ENCODE results near the gene CCDC70. TPM values are rescaled to one million over a fixed set of nuclear protein-coding genes. Genes with fewer than 3 reads are reported as not detected.
"Not testable (repeated sequence)": the region's sequence is repeated elsewhere in the genome, so short reads cannot be mapped to it uniquely, and the experiment has no call there.

The CCDC70 gene
- total and polyA plus RNA-seq, 4 donors = 0.36 TPM; not detected in 3

DNA sequence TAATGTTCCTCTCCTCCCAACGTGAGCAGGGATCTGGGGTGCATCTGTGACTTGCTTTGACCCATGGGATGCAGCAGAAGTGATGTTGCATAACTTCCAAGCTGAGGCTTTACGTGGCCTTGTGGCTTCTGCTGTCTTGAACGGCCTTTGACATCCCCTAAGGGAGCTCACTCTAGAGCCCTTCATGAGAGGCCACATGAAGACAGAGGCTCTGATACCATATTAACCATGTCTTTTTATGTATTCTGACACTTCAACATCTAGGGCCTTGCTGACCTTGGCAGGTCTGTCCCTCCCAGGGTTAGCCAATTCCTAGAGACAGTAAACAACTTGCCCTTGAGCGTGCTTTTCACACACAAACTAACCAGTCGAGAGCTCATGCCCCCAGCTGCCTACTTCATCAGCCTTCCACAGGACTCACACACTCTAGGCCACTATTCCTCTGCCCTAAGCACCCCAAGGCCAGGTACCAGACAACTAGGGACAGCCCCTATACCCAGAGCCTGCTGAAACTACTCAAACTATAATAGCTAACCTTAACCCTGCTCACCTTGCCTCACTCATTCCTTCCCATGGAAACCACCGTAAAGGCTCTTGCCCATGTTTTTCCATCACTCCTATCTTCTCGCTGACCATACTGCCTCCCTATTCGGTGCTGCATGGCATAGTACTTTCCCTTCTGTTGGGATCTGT, 45.4 kb downstream of the CCDC70 start:
- no peak for DNase-seq (ENCODE audit: low spot score)
- H3K4me1 ChIP-seq (ENCODE audit: control insufficient read depth in 4 of 4, insufficient read depth in 4 of 4, low read length in 3 of 4) = peaks cover 3 to 15% (median 10%) of the 10 kb centered on the region in 4 donors
- H3K27ac ChIP-seq (ENCODE audit: low read depth in 1 of 2, low read length in 2 of 2) = no peak overlapping the region
- WGBS = 69% methylated on average over 8 of the region's 8 CpGs
- no peaks in the 10 kb centered on the region for H3K27me3 ChIP-seq (ENCODE audit: control insufficient read depth in 4 of 4, insufficient read depth in 4 of 4, low read length in 3 of 4)
- no peak overlapping the region for H3K9ac ChIP-seq (ENCODE audit: low read depth in 1 of 2, low read length in 2 of 2)
- no peaks in the 10 kb centered on the region for H3K9me3 ChIP-seq (ENCODE audit: control insufficient read depth in 4 of 4, low read length in 3 of 4)
- peaks cover 0 to 2% (median 0%) of the 10 kb centered on the region in 4 donors for H3K36me3 ChIP-seq (ENCODE audit: control insufficient read depth in 4 of 4, insufficient read depth in 3 of 4, low read depth in 1 of 4, low read length in 3 of 4)
- TF ChIP-seq, protein P1, sequence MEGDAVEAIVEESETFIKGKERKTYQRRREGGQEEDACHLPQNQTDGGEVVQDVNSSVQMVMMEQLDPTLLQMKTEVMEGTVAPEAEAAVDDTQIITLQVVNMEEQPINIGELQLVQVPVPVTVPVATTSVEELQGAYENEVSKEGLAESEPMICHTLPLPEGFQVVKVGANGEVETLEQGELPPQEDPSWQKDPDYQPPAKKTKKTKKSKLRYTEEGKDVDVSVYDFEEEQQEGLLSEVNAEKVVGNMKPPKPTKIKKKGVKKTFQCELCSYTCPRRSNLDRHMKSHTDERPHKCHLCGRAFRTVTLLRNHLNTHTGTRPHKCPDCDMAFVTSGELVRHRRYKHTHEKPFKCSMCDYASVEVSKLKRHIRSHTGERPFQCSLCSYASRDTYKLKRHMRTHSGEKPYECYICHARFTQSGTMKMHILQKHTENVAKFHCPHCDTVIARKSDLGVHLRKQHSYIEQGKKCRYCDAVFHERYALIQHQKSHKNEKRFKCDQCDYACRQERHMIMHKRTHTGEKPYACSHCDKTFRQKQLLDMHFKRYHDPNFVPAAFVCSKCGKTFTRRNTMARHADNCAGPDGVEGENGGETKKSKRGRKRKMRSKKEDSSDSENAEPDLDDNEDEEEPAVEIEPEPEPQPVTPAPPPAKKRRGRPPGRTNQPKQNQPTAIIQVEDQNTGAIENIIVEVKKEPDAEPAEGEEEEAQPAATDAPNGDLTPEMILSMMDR (IDR thresholded peaks at IDR 0.05; ENCODE audit: low read depth, low read length, missing input control) = no peak
- TF ChIP-seq, protein P2, sequence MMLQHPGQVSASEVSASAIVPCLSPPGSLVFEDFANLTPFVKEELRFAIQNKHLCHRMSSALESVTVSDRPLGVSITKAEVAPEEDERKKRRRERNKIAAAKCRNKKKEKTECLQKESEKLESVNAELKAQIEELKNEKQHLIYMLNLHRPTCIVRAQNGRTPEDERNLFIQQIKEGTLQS (IDR thresholded peaks at IDR 0.05) = no peak
- TF ChIP-seq, protein P3, sequence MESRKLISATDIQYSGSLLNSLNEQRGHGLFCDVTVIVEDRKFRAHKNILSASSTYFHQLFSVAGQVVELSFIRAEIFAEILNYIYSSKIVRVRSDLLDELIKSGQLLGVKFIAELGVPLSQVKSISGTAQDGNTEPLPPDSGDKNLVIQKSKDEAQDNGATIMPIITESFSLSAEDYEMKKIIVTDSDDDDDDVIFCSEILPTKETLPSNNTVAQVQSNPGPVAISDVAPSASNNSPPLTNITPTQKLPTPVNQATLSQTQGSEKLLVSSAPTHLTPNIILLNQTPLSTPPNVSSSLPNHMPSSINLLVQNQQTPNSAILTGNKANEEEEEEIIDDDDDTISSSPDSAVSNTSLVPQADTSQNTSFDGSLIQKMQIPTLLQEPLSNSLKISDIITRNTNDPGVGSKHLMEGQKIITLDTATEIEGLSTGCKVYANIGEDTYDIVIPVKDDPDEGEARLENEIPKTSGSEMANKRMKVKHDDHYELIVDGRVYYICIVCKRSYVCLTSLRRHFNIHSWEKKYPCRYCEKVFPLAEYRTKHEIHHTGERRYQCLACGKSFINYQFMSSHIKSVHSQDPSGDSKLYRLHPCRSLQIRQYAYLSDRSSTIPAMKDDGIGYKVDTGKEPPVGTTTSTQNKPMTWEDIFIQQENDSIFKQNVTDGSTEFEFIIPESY (IDR thresholded peaks at IDR 0.05) = no peak
- TF ChIP-seq GABPA (IDR thresholded peaks at IDR 0.05 in 1 of 2, conservative IDR thresholded peaks at IDR 0.05 in 1 of 2) (no peak), YY1 (IDR thresholded peaks at IDR 0.05) (no peak), HNF4A (conservative IDR thresholded peaks at IDR 0.05) (no peak), SP1 (IDR thresholded peaks at IDR 0.05) (no peak), HNF4G (IDR thresholded peaks at IDR 0.05) (no peak), FOXA2 (IDR thresholded peaks at IDR 0.05) (no peak)
- TF ChIP-seq, protein P4, sequence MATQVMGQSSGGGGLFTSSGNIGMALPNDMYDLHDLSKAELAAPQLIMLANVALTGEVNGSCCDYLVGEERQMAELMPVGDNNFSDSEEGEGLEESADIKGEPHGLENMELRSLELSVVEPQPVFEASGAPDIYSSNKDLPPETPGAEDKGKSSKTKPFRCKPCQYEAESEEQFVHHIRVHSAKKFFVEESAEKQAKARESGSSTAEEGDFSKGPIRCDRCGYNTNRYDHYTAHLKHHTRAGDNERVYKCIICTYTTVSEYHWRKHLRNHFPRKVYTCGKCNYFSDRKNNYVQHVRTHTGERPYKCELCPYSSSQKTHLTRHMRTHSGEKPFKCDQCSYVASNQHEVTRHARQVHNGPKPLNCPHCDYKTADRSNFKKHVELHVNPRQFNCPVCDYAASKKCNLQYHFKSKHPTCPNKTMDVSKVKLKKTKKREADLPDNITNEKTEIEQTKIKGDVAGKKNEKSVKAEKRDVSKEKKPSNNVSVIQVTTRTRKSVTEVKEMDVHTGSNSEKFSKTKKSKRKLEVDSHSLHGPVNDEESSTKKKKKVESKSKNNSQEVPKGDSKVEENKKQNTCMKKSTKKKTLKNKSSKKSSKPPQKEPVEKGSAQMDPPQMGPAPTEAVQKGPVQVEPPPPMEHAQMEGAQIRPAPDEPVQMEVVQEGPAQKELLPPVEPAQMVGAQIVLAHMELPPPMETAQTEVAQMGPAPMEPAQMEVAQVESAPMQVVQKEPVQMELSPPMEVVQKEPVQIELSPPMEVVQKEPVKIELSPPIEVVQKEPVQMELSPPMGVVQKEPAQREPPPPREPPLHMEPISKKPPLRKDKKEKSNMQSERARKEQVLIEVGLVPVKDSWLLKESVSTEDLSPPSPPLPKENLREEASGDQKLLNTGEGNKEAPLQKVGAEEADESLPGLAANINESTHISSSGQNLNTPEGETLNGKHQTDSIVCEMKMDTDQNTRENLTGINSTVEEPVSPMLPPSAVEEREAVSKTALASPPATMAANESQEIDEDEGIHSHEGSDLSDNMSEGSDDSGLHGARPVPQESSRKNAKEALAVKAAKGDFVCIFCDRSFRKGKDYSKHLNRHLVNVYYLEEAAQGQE (IDR thresholded peaks at IDR 0.05) = no peak
- no peak overlapping the region for H3K4me3 ChIP-seq (ENCODE audit: low read depth in 1 of 3, low read length in 3 of 3)

DNA sequence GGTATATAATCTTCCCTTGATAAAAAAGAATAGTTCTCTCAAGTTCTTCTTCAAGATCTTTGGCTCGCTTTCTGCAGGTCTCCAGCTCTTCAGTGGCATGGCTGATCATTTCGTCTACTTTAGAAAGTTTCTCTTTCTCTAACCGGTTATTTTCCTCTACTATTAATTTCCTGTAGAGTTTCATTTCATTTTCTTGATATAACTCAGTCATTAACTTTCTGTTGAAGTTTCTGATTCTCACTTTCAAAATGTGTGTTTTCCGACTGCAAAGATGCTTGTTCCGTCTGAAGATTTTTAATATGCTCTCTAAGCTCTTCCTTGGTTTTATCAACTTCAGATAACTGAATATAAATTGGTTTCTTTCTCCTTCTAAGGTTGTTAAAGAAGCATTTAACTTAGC, 47.5 kb downstream of the CCDC70 start:
- H3K4me3 ChIP-seq (ENCODE audit: low read depth in 1 of 3, low read length in 3 of 3); H3K27ac ChIP-seq (ENCODE audit: low read depth in 1 of 2, low read length in 2 of 2); H3K9me3 ChIP-seq (ENCODE audit: control insufficient read depth in 4 of 4, low read length in 3 of 4); H3K27me3 ChIP-seq (ENCODE audit: control insufficient read depth in 4 of 4, insufficient read depth in 4 of 4, low read length in 3 of 4); DNase-seq (ENCODE audit: low spot score); H3K9ac ChIP-seq (ENCODE audit: low read depth in 1 of 2, low read length in 2 of 2); H3K36me3 ChIP-seq (ENCODE audit: control insufficient read depth in 4 of 4, insufficient read depth in 3 of 4, low read depth in 1 of 4, low read length in 3 of 4): not testable (repeated sequence)
- 90% methylated on average over 5 of the region's 5 CpGs for WGBS
- peaks cover 3 to 15% (median 10%) of the 10 kb centered on the region in 4 donors for H3K4me1 ChIP-seq (ENCODE audit: control insufficient read depth in 4 of 4, insufficient read depth in 4 of 4, low read length in 3 of 4)

Measured in liver (tissue), 9 donors.